IMR-90 (cell line): ENCODE data around the gene ETF1.

Experiments used
- BHLHE40 ChIP-seq: fragments of 150-350 bp; IDR thresholded peaks from 2 replicates; pipeline ENCODE4 v1.6.1; 2016; ENCODE audit warnings: mild to moderate bottlenecking, low read depth, low read length
- CHD1 ChIP-seq: IDR thresholded peaks from 2 replicates; pipeline ENCODE4 v1.6.1; 2012; ENCODE audit warnings: low read depth, low read length, improper control_type of control experiment
- CTCF ChIP-seq: conservative IDR thresholded peaks from 2 replicates; pipeline ENCODE4 v1.5.1; 2012; ENCODE audit warnings: mild to moderate bottlenecking, low read depth, low read length, improper control_type of control experiment
- USF2 ChIP-seq: fragments of 150-350 bp; IDR thresholded peaks from 2 replicates; pipeline ENCODE4 v1.6.1; 2017; ENCODE audit warnings: mild to moderate bottlenecking, antibody characterized with exemption, low read length, low read depth

GRCh38 chr5:138459311-138459933 lies 83.6 kb downstream of the ETF1 start:
- no peak for TF ChIP-seq CTCF
- no peak for TF ChIP-seq USF2
- no peak for TF ChIP-seq CHD1
- no peak for TF ChIP-seq BHLHE40
